Inflammatory macrophage treated with lipopolysaccharide for 4 hours (primary cell): Measurements from ENCODE around the gene DAP.

ENCODE experiments used
- DNase-seq: peaks from one replicate; pipeline ENCODE4 v3.0.0-alpha.2; 2020

DAP gene

DNA sequence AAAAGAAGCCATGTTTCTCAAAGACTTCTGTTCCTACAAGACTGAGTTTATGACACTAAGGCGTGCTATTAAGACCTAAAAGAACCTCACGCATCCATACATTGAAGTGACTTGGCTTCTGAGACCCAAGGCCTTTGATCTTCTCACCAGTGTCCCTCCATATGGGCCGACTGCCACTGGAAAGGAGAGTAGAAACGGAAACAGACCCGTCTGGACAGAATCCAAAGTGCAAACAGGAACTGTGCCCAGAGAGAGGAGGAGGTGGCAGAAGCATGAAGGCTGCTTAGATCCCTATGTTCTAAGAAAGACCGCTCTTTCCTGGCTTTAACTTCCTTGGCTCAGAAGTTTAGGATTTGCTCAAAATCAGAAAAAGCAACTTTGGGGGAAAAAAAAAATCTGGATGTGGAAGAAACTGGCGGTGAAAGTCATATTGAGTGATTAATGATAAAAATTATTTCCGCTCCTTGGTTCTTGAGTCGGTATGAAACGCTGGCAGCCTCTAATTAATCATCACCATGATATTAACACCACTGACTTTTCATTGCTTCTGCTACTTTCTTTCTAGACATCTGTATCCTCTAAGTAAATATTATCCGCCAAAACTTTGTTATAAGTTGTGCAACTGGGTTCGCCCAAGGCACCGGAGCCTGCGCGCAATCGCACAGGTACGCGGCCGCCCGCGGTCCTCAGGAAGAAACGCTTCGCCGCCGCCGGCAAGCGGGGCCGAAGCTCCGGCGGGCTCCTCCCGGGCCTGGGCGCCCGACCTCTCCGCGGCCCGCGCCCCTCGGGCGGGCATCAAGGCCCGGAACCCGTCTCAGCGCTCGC lies 726 bp downstream of the DAP start:
- DNase-seq = peak; percentile 64

GRCh38 chr5:10759111-10759510 lies 1.9 kb downstream of the DAP start:
- DNase-seq = no peak

DNA sequence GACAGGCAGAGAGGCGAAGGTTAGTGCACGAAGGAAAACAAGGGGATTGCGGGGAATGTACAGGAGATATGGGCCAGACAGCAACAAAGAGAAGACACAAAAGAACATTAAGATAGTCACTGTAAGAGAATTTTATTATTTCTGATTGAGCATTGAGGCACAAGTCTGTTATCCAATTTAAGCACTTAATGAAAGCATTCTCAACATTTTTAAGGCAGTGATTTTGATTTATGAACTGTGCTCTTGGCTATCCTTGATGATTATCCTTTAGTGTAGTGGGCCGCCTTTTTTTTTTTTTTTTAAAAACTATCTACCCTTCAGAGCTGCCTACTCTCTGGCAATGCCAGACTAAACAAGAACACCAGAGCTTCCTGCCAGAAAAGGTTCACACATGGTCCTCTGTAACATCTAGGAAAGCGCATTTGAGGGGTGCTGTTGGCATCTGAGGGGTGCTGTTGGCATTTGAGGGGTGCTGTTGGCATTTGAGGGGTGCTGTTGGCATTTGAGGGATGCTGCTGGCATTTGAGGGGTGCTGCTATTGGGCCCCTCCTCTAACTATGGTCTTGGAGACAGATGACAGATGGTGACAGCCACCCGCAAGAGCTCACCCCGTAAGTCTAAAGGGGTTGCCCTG lies 3.0 kb downstream of the DAP start:
- DNase-seq = no peak

DNA sequence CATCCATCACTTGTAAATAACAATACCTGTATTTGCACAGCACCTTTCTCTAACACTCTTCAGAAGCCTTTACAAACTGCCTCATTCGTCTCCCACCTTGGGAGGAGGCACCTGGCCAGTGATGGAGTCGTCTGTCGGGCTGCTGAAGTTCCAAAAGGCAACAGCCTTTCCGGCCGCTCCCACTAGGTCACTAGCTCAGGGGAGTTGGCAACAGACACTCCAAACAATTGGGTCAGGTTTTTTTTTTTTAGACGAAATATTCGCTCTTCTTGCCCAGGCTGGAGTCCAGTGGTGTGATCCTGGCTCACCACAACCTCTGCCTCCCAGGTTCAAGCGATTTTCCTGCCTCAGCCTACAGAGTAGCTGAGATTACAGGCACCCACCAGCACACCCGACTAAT lies 4.0 kb downstream of the DAP start:
- no peak for DNase-seq

DNA sequence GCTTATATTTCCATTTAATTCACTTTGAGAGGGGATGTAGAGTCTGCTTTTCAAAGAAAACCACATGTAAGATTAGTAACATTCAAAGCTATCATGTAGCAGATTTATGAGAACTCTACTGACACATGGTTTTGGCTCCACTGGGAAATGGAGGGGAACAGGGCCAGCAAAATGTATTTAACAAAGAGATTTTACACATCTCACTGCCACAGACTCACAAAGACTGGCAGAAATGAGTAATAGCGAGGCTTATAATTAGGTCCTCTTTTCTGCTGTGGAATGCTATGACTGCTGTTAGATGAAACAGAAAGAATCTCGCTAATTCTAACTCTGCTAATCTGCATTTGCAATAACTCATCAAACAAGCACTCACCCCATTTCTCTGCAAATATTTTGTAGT lies 4.5 kb downstream of the DAP start:
- DNase-seq = no peak

GRCh38 chr5:10753178-10753577 lies 7.9 kb downstream of the DAP start:
- no peak for DNase-seq

- DNase-seq = no peak
These were observed 8.6 kb downstream of the DAP start for GRCh38 chr5:10752451-10752850.

DNA sequence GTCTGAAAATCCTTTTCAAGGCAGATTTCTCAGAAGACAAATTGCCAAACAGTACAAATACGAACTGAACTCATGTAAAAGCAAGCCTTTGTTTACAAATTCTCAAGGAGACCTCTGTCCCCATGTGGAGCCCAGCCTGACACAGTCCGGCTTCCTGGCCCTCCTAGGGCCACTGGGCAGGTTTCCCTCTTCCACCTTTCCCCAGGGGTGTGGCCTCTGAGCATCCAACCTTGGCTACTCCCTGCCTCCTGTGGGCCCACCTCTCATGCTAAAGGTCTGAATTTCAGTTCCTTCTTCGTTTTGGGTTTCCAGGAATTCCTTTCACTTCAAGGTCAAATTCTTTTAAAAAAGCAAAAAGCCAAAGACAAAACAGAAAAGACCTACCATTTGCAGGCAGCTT lies 10.1 kb downstream of the DAP start:
- DNase-seq = no peak

GRCh38 chr5:10747678-10748622 lies 13.1 kb downstream of the DAP start:
- DNase-seq = no peak

DNA sequence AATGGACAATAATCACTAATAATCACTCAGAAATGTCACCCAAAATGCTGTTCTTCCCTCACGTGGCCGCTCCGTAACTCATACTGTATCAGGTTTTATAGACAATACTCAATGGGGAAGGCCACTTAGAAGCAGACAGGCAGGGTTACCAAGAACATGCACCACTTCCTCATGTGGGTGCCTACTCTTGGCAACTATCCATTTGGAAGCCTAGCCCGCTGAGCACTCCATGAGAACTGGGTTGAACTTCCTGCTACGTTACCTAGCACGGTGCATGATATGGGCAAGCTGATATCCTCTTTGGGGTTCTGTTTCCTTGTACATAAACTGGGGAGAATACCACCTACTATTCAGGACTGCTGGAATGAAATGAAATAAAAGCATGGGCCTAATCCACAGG lies 14.3 kb downstream of the DAP start:
- DNase-seq = peak; percentile 69

DNA sequence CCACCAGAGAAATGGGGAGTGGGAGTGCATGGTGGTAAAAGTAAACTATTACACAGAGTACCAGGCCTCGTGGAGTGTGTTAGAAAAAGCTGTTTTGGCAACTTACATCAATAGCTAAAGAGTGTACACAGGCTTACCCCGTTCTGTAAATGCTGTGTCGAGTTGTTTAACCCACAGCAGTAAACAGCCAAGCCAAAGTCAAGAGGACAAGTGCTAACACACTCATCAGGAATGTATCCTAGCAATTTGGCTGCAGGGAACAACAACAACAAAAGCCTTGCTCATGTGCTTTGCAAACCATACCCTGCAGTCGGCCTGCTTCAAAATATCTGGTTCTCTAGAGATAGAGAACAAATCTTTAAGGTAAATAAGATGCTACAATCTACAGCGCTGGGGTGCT lies 15.9 kb downstream of the DAP start:
- DNase-seq = no peak

- no peak for DNase-seq
These were observed 16.4 kb downstream of the DAP start for GRCh38 chr5:10744681-10745080.

DNA sequence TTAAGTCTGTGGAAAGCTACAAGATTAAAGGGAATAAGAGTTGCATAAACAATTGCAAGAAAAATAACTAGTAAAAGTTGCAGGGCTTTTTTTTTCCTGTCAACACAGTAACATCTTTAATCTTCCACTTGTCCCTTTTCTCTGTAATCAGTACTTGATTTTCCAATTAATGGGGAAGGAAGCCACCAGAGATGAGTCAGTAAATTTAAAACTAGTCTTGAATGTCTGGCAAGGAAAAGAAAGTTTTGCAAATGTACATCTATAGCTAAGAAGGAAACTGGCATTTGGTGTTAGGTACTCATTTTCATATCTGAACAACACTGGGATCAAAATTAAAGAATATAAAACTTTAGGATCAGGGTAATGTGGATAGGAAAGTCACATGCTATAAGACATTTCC lies 17.1 kb downstream of the DAP start:
- peak; percentile 21 for DNase-seq

DNA sequence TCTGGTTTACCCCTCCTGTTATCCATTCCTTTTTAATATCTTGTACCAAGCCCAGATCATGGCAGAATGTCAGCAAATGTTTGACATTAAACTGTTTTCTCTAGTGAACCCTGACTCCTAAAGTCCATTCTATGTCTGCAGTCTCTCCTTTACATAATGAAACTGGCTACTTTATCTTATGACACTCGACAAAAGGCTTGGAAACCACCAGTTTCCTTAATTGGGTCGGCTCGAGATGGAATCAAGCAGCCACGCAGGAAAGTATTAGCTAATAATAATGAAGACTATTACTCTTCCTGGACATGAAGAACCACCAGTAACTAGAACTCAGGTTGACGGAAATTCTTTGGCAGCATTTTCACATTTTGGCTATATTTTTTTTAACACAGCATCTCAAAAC lies 17.5 kb downstream of the DAP start:
- DNase-seq = peak; percentile 64

DNA sequence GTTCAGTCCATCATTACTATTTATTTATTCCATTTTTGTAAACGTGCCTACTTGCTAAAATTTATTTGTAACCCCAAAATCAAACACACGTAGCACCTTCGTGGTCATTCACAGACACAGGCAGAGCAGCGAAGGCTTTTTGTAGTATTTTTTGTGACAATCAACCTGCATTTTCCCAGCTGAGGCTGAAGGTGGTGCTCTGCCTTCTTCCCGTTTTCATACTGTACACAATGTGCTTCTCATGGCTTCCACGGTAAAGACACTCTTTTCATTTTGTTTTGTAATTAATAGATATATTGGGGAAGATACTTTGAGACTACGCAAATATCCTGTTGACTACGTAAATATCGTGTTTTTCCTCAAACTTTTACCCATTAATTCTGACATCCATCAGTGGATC lies 19.4 kb downstream of the DAP start:
- DNase-seq = no peak

DNA sequence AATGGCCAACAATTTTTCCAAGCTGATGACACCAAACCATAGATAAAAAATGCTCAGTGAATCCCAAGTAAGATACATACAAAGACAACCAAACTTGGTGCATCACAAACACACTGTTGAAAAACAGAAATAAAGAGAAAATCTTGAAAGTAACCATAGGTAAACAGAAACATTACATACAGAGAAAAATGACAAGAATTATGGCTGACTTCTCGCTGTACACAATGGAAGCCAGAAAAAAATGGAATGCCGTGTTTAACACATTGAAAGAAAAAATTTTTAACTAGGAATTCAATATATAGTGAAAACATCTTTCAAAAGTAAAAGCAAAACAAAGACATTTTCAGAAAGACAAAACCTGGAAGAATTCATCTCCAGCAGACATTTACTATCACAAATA lies 20.6 kb downstream of the DAP start:
- no peak for DNase-seq

DNA sequence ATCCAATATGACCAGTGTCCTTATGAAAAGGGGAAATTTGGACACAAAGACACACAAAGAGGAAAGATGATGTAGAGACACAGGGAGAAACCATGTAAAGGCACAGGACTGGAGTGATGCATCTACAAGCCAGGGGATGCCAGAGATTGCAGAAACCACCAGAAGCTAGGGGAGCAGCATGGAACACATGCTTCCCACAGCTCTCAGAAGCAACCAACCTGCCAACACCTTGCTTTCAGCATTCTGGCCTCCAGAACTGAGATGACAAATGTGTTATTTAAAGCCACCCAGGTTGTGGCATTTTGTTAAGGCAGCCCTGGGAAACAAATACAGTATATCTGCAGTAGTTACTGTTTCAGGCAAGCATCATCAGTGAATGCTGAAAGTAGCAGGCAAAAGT lies 23.2 kb downstream of the DAP start:
- no peak for DNase-seq

DNA sequence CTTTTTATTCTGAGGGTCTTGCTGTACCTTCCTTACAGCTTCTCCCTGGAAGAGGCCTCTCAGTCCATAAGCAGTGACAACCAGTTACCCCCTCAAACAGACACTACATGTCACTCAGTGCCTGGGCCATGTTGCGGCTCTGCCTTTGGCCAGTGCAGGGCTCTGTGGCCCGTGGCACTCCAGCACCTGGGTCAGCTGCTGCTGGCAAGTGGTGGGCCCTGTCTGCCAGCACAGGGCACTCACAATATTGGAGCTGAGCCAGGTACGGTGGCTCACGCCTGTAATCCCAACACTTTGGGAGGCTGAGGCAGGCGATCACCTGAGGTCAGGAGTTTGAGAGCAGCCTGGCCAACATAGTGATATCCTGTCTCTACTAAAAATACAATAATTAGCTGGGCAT lies 24.2 kb downstream of the DAP start:
- no peak for DNase-seq

DNA sequence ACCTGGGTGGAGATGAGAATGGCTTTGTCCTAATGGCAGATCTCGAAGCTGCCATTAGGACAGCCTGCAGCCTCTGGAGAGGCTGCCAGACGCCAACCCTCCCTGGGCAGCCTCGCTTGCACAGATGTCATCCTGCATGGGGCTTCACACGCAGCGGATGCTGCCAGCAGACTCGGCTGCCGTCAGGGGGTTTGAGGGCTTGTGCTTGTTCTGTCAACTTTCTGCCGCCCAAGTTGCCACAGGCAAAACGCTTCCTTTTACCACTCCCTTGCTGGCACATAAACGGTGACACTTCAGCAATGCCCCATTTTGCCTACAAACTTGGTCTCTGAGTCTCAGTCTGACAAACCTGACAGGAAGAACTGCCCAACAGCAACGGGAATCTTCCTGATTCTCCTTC lies 24.7 kb downstream of the DAP start:
- no peak for DNase-seq

GRCh38 chr5:10735569-10736276 lies 25.3 kb downstream of the DAP start:
- DNase-seq = no peak

DNA sequence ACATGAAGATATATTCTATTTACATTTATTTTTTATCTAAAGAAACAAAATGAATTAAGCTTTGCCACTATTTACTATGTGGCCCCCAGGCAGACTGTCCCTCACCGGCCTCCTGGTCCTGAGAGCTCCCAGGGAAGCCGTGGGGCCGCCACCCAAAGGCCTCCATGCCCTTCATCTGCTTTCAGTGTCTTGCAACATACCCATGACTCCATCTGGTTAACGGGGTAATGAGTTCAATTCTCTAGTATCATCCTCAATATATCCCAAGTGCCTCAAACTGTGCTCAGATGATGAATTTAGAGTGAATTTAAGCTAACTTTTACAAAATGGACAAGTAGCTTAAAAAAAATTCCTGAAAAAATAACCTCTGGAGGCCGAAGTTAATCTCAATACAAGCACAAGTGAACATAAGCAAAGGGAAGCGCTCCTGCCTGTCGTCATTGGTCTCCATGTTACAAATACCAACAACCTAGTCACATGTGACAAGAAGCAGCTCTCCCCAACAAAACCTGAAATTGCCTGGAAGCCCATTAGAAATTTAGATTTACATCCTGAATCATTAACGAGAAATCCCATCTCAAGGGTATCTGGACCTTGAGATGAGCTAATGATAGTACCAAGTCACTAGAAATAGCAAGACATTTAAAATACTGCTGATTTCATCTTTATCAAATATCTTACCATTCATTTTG lies 26.1 kb downstream of the DAP start:
- no peak for DNase-seq

DNA sequence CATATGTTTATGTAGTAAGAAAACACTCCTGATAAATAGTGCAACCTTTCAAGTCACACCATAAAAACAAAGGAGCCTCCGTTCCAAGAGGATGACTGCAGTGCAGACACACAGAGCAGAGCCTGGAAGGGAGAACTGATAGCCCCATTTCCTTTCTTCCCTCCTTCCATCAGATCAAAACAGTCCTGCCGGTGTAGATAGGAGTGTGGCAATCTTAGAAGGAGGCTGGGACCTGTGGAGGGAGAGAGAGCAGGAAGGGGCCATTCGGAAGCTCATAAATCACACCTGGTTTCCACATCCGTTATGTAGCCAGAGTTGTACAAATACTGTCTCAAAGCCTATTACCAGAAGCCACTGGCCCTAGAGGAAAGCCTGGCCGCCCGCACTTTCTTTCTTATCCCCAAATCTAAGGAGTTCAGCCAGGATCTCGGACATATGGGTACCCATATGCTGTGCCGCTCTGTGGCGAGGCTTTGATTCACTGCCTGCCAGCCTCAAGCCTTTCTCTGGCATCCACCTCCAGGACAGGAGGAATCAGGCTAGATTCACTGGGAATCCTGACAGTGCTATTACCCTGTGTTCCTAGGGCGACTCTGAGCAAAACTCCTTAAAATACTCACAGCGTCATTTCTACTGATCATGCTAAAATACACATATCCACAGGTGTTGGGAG lies 26.9 kb downstream of the DAP start:
- DNase-seq = no peak
